PC-9 (cell line): ENCODE results near the gene MAD2L2.

Experiments used
- CTCF ChIP-seq: fragments of 200-600 bp; sonication (generic); conservative IDR thresholded peaks from 2 replicates; pipeline ENCODE4 v1.6.1; 2017; ENCODE audit warnings: mixed run types, antibody characterized with exemption, mild to moderate bottlenecking, moderate library complexity
- EZH2 ChIP-seq: fragments of 200-600 bp; sonication (generic); IDR thresholded peaks from 2 replicates; pipeline ENCODE4 v1.8.0; 2017; ENCODE audit warnings: antibody characterized with exemption, low read depth

GRCh38 chr1:11682799-11683198 lies 1.9 kb upstream of the MAD2L2 start:
- TF ChIP-seq CTCF (no peak), EZH2 (no peak)
